Measurements from ENCODE around the gene HAPLN2.

Gene HAPLN2

DNA sequence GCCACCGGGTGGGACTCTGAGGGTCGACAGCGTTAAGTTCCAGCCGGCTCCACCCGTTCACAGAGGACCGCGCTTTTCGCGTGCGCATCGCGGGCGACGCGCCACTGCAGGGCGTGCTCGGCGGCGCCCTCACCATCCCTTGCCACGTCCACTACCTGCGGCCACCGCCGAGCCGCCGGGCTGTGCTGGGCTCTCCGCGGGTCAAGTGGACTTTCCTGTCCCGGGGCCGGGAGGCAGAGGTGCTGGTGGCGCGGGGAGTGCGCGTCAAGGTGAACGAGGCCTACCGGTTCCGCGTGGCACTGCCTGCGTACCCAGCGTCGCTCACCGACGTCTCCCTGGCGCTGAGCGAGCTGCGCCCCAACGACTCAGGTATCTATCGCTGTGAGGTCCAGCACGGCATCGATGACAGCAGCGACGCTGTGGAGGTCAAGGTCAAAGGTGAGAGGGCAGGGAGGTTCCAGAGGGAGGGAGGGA is 27.6 kb downstream of the HAPLN2 start:
- DNase-seq: no peak

DNA sequence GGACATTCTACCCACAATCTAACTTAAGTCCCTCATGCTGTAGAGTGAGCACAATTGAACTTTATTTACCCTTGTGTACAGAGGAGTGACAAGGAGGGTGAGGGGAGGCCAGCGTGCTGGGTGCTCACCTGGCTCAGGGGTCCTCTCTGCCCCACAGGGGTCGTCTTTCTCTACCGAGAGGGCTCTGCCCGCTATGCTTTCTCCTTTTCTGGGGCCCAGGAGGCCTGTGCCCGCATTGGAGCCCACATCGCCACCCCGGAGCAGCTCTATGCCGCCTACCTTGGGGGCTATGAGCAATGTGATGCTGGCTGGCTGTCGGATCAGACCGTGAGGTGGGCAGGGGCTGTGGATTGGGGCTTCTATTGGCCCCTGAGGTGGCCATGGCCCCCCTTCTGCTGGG is 28.1 kb downstream of the HAPLN2 start:
- no peak for DNase-seq

DNA sequence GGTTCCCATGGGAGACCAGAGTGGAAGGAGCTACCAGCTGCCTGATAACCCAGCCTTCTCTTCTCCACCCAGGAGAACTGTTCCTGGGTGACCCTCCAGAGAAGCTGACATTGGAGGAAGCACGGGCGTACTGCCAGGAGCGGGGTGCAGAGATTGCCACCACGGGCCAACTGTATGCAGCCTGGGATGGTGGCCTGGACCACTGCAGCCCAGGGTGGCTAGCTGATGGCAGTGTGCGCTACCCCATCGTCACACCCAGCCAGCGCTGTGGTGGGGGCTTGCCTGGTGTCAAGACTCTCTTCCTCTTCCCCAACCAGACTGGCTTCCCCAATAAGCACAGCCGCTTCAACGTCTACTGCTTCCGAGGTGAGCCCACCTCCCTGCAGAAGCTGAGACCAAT is 29.3 kb downstream of the HAPLN2 start:
- no peak for DNase-seq

DNA sequence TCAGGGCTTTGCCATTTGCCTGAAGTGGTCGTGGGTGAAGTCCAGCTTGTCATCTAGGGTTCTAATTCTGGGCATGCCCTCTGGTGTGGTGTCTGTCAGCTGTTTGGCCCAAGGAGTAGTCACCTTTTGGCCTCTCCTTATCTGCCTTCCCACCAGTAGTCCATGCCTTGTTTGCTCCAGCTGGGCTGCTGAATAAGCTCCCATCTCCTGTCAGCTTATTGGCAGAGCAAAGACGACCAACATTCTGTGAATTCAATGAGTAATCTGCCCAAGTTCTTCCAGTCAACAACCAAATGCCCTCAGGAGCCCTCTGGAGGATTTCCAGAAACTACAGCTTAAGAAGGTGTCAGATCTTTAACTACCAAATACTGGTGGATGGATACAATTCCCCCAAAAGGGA is 29.7 kb downstream of the HAPLN2 start:
- no peak for DNase-seq

DNA sequence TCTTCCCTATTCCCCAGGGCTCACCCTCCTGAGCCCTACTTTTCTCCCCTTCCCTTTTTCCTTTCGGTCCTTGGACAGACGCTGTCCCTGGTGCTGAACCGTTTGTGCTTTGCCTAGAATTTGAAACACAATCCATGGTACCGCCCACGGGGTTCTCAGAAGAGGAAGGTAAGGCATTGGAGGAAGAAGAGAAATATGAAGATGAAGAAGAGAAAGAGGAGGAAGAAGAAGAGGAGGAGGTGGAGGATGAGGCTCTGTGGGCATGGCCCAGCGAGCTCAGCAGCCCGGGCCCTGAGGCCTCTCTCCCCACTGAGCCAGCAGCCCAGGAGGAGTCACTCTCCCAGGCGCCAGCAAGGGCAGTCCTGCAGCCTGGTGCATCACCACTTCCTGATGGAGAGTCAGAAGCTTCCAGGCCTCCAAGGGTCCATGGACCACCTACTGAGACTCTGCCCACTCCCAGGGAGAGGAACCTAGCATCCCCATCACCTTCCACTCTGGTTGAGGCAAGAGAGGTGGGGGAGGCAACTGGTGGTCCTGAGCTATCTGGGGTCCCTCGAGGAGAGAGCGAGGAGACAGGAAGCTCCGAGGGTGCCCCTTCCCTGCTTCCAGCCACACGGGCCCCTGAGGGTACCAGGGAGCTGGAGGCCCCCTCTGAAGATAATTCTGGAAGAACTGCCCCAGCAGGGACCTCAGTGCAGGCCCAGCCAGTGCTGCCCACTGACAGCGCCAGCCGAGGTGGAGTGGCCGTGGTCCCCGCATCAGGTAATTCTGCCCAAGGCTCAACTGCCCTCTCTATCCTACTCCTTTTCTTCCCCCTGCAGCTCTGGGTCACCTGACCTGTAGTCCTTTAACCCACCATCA is 33.1 kb downstream of the HAPLN2 start:
- DNase-seq: no peak

DNA sequence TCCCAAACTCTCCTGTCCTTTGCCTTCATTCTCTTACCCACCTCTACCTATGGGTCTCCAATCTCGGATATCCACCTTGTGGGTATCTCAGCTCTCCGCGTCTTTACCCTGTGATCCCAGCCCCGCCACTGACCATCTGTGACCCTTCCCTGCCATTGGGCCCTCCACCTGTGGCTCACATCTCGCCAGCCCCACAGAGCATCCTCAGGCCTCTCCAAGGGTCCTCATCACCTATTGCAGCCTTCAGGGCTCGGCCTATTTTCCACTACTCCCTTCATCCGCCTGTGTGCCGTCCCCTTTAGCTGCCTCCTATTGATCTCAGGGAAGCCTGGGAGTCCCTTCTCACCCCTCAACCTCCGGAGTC is 33.8 kb downstream of the HAPLN2 start:
- no peak for DNase-seq

DNA sequence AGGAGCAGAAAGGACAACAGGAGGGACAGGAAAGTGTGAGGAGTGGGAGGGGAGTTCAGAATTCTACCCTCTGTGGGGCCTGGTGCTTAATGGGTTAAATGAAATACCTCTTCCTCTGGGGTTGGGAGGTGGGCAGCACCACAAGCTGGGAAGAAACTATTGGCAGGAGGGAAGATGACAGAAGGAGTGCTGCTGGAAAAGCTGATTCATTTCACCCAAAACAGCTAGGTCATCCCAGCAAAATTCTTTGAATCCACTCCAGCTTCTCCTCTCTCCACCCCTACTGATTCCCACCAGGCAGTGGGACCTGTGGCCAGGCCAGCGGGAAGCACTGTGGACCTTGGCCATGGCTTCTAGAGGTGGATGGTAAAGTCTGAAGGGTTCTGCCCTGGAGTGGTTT is 35.5 kb downstream of the HAPLN2 start:
- DNase-seq: no peak

DNA sequence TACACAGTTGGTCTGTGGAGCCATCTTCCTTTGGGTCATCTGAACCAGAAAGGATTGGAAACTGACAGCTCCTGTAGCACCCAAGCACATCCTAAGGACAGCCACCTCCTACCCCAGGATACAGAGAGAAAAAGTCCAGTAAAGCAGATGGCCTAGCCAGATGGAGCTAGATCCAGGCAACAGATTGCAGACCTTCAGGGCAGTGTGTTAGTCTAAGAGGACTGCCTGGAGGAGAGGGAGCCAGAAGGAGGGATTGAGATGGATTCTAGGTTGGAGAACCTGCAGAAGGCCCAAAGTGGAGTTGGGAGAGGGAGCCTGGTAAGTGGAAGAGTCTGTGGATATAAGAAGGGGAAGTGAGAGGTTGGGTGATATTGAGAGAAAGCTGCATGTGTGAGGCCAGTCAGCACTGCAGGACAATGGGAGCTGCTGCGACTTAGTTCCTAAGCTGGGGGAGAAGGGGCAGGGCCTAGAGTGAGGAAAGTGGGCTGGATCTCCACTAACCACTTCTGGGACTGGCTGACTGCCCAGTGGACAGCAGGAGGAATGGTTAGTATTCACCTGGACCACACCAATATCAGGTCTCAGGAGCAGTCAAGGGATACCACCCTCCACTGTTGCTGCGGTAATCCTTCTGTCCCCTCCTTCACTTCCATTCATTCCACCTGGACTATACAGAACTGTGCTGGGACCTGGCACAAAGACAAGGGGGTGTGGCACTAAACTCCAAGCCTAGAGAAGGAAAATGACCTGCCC is 36.1 kb downstream of the HAPLN2 start:
- DNase-seq: no peak

DNA sequence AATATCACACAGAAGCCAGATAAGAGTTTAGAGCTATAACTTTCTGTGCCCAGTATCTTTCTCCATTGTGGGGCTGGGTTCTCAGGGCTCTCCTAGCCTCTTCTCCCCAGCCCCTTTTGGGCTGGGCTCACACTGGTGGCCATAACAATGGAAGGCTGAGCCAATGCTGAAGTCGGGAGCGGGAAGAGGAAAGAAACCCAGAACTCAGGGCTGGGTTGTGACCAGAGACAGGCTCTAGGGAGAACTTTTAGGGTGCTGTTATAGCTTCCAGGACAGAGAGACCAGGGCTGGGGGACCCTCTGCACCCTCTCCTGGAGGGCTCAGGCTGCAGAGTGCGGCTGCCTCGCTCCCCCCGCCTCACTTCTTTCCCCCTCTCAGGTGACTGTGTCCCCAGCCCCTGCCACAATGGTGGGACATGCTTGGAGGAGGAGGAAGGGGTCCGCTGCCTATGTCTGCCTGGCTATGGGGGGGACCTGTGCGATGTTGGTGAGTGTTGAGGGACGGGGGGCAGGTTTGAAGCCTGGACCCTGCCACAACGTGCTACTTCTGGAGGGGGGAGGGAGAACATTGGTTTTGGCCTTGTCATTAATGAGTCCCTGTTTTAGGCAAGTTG is 36.8 kb downstream of the HAPLN2 start:
- DNase-seq: no peak

DNA sequence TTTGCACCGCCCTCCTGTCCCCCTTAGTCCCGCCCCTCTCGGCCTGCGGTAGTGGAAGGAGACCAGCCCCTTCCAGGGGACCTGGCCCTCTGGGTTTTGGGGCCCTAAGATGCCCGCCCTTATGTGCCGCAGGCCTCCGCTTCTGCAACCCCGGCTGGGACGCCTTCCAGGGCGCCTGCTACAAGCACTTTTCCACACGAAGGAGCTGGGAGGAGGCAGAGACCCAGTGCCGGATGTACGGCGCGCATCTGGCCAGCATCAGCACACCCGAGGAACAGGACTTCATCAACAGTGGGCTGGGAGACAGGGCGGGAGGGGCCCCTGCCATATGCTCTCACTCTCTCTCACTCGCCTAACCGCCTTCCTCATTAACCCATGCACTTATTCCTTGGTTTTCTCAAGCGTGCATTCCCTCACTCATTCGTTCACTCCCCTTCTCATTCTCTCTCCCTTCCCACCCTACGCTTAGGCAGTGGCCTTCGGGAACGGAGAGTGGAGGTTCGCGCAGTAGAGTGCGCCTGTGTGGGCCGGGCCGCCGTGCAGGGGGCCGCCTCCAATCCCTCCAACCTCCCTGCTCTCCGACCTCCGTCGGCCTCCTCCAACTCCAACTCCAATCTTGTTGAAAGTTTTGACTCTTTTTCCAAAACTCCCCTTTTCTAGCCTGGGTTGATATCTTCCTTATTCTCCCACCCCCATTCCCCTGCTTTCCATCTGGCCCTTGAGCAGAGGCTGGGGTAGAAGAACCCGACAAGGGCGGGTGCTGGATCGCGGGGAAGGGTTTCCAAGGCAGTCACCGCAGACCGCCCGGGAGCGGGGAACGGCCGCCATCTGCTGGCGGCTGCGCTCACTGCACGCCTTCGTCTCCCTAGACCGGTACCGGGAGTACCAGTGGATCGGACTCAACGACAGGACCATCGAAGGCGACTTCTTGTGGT is 37.9 kb downstream of the HAPLN2 start:
- DNase-seq: peak; percentile 72

DNA sequence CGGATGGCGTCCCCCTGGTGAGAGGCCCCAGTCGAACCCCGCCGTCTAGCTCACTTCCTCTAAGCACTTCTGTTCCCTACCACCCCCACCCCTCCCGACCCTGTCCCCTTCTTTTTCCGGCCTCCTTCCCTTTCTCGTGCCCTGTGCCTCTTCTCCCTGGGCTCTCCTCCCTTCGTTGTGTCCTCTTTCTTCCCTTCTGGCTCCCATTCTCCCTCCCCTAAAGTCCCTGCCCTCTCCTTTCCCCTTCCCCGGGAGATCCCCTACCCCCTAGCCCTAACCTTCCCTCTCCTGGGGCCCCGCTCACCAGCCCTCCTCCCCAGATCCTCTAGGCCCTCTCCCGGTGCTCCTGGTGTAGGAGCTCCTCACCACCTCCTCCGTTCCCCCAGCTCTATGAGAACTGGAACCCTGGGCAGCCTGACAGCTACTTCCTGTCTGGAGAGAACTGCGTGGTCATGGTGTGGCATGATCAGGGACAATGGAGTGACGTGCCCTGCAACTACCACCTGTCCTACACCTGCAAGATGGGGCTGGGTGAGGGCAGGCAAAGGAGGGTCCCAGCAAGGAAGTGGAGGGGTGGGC is 38.6 kb downstream of the HAPLN2 start:
- no peak for DNase-seq

DNA sequence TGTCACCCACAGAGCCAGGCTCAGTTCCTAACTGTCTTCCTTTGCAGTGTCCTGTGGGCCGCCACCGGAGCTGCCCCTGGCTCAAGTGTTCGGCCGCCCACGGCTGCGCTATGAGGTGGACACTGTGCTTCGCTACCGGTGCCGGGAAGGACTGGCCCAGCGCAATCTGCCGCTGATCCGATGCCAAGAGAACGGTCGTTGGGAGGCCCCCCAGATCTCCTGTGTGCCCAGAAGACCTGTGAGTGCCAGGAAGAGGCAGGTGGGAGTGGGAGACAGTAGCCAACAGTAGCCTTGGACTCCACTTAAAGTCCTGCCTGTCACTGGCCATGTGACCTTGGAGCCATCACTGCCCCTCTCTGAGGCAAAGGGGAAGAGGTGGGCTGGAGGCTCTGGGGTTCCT is 39.3 kb downstream of the HAPLN2 start:
- DNase-seq: no peak

DNA sequence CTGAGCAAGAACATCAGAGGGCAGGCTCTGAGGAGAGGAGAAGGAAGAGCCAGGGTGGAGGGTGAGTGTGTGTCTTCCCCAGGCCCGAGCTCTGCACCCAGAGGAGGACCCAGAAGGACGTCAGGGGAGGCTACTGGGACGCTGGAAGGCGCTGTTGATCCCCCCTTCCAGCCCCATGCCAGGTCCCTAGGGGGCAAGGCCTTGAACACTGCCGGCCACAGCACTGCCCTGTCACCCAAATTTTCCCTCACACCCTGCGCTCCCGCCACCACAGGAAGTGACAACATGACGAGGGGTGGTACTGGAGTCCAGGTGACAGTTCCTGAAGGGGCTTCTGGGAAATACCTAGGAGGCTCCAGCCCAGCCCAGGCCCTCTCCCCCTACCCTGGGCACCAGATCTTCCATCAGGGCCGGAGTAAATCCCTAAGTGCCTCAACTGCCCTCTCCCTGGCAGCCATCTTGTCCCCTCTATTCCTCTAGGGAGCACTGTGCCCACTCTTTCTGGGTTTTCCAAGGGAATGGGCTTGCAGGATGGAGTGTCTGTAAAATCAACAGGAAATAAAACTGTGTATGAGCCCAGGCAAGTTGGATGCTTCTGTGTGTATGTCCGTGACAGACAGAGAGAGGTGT is 39.8 kb downstream of the HAPLN2 start:
- DNase-seq: no peak

DNA sequence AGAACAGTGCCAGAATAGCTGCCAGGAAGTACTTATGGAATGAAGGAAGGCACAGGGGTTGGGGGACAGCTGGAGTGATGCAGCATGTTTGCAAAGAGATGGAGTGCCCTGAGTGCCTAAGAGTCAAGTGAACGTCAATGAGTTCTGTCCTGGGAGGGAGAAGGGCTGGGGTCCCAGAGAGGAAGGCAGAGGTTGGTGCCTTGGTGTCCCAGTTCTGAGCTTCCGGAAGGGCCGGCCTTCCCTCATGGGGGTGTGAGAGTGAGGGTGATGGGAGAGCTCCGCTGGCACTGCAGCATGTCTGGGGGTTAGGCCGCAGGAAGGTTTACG is 40.4 kb downstream of the HAPLN2 start:
- DNase-seq: no peak

DNA sequence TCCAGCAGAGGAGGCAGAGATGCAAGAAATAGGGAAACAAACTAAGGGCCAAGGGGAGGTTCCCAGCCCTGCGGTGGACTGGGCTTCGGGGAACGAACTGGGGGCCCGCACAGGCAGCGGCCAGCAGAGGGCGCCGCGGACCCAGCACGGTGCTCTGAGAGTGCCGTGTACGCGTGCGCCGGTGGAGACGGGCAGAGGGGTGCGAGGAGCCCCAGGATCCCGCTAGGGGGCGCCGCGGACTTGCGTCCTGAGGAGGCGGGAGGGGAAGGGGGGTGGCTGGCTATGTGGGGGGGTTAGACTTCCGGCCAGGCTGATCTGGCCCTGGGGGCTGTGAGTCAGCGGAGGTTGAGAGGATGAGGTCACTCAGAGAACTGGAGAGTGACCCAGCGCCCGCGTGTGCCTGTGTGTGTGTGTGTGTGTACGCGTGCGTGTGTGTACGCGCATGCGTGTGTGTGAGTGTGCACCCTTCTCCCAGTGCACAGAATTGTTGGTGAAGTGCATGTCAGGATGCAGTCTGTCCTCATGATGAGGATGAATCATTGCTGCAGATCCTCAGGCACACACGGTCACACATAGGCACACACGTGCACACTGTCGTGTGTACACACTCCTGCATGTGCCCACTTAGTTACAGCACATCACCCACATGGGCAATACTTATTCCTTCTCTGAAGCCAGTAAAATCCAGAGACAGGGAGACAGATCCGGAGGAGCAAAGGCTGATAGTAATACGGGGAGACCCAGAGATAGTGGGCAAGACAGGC is 41.0 kb downstream of the HAPLN2 start:
- peak; percentile 91 for DNase-seq

DNA sequence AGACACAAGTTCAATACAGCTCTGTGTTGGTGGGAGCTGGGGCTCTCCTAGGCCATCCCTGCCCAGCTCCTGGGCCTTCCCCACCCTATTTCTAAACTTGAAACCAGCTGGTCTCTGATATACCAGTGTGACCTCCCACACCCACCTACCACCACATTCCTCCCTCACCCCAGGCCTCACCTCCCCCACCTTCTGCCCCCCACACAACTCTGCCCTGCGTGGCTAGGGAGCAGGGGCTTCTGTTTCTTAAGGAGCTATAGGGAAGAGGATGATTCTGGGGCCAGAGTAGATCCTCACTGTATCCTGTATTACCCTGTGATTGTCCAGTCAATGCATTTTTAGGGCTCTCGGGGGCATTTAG is 41.5 kb downstream of the HAPLN2 start:
- no peak for DNase-seq

DNA sequence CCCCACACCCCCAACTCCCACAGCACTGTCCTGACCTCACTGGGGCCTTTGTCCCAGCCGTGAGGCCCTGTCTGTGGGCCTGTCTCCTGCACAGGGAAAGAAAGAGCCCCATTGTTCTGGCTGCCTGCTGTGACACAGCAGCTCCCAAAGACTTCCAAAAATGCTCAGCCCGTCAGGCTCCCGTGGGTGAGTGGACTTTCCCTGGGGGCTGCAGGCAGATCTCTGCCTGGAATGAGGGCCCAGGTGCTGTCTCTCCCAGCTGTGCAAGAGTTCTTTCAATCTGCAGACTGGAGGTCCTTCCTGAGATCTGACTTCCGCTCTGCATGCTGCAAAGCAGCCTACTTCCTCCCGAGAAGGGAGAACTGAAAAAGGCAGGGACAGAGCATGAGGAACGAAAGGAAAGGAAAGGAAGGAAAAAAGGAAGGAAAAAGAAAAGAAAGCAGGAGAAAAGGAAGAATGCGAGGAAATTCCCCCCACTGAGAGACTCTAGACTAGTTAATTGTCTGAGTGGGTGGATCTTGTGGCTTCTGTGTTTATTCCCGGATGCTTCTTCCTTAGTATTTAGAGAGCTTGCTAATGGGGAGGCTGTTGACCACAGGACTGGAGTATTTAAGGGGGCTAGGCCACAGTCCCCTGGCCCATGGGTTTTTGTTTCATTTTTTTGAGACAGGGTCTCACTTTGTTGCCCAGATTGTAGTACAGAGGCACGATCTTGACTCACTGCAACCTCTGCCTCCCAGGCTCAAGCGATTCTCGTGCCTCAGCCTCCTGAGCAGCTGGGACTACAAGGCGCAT is 43.0 kb downstream of the HAPLN2 start:
- no peak for DNase-seq

DNA sequence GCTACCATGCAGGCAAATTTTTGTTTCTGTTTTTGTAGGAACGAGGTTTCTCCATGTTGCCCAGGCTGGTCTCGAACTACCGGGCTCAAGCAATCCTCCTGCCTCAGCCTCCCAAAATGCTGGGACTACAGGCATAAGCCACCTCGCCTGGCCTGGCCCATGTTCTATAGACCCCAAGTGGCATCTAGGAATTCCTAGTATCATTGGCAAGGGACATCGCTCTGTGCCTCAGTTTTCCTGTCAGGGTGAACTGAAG is 43.5 kb downstream of the HAPLN2 start:
- no peak for DNase-seq

DNA sequence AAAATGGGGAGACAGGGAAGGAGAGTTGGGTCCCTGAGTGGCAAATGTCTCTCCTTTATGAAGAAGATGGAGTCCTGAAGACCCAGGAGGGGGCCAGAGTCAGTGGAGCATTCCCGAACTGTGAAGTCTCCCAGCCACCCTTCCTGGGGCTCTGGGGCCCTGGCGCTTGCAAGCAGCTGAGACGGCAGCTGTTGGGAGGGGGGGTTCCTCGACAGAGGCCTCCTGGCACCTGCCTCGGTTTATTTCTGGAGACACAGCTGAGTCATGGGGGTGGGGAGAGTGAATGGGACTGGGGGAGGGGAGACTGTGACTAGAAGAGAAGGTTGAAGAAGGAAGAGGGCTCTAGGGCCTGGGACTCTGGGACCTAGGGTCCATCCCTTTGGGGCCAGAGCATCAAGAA is 44.0 kb downstream of the HAPLN2 start:
- no peak for DNase-seq

DNA sequence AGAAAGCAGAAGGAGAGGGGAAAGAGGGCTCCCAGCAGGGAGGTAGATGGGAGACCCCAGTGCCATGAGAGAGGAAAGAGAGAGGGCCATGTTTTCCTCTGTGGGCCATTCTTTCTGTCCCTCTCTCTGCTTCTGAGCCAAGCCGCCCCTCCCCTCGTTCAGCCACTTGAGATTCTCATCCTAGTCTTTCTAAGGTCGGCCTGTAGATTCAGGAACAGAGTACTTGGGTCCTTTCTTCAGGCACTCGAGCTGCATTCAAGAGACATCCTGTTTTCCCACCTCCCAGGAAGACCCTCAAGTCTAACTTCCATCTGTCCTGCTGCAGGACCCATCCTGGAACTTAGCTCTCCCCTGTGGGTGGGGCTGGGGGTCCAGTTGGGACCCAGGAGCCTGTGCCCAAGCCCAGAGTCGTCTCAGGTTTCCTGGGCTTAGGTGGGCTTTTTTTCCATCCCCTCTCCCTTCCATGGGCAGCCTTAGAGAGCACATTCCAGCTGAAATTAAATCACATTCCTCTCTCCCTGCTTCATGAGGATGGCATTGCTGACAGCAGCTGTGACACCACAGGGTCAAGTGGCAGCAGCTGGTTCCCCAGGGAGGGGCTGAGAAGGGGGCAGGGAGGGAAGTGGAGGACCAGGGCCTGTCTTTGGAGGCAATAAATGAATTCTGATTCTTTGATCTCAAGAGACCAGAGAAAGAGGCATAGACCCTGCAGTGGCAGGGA is 45.0 kb downstream of the HAPLN2 start:
- DNase-seq: no peak
